Testis (tissue), 2 donors: ENCODE measurements around the gene YIF1A.

Source experiments
- CTCF ChIP-seq, 3 experiments: fragments of 450-650 bp in 2 of 3; fragments of 200-600 bp in 1 of 3; sonication (generic) in 1 of 3; IDR thresholded peaks; one replicate each; pipeline ENCODE4 v1.5.1; 2016 to 2019; ENCODE audit warnings: antibody characterized with exemption in 3 of 3, mild to moderate bottlenecking in 2 of 3, moderate library complexity in 1 of 3
- POLR2A ChIP-seq: fragments of 450-650 bp; IDR thresholded peaks from one replicate; pipeline ENCODE4 v1.6.1; 2017; ENCODE audit warnings: antibody characterized with exemption, mild to moderate bottlenecking, moderate library complexity

- TF ChIP-seq CTCF (IDR thresholded peaks at IDR 0.05) (no peak), POLR2A (no peak)
These were observed 48.2 kb downstream of the YIF1A start for GRCh38 chr11:66240781-66241136.
